Colonic mucosa (tissue), 4 donors: ENCODE data around the gene TBC1D16. TPM values are rescaled to one million over a fixed set of nuclear protein-coding genes. Genes with fewer than 3 reads are reported as not detected.

Experiments used
- DNase-seq: peaks from one replicate; pipeline ENCODE4 v3.0.0-alpha.2; 2020
- H3K27ac ChIP-seq: fragments of 200-600 bp; one replicate; pipeline ENCODE4 v1.8.0; 2021
- H3K27me3 ChIP-seq: fragments of 200-600 bp; one replicate; pipeline ENCODE4 v1.8.0; 2021
- H3K36me3 ChIP-seq: fragments of 200-600 bp; one replicate; pipeline ENCODE4 v1.8.0; 2021
- H3K4me1 ChIP-seq: fragments of 200-600 bp; one replicate; pipeline ENCODE4 v1.8.0; 2021; ENCODE audit warnings: mild to moderate bottlenecking
- H3K4me3 ChIP-seq: fragments of 200-600 bp; one replicate; pipeline ENCODE4 v1.8.0; 2021
- H3K9ac ChIP-seq, 2 donors: one replicate each; pipeline ENCODE4 v1.7.0; 2013; ENCODE audit warnings: control low read depth in 2 of 2, low read depth in 2 of 2, low read length in 2 of 2
- H3K9me3 ChIP-seq: fragments of 200-600 bp; one replicate; pipeline ENCODE4 v1.8.0; 2021
- intact Hi-C: fragments of 100-400 bp; cut with DNase I; formaldehyde crosslinking; loops from one replicate; pipeline ENCODE4 v1.14.1; 2022
- total RNA-seq, 2 donors: library from RNA; stranded (reverse); fragmentation: NEBNext Ultra II Directional in 1 of 2; extraction: Animal tissue kit (Norgen Biotek cat#: 25700) in 1 of 2; gene quantifications; one replicate each; pipeline ENCODE4 v1.2.1, GENCODE V29; 2021
- TF ChIP-seq, protein P1 (sequence below): fragments of 200-600 bp; IDR thresholded peaks from one replicate; pipeline ENCODE4 v1.8.0; 2022; ENCODE audit warnings: antibody characterized with exemption, mild to moderate bottlenecking
- donor health status: healthy.
- donor health status: DM: no; HTN: no; CAD: no.
- donor health status: DM: no; HTN: no; CAD: no.

The TBC1D16 gene
- total RNA-seq, 2 donors from 2014 or later, result 14.4 to 19.8 TPM

DNA sequence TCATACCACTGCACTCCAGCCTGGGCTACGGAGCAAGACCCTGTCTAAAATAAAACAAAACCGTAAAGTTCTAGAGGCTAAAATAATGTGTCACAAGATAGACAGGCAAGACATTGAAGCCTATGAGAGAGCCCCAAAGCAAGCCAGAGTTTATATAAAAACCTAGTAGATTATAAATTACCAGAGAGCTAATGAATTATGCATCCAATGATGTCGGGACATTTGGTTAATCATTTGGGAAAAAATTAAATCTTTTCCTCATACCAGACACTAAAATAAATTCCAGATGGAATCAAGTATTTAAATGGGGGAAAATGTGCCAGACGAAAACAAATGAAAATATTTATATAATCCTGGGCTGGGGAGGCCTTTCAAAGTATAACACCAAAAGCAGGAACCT is 25.0 kb upstream of the TBC1D16 start:
- intact Hi-C loops, result no loop called here
- Histone ChIP-seq H3K4me1 (no peaks in the 10 kb centered on the region), H3K27me3 (no peaks in the 10 kb centered on the region), H3K9me3 (no peaks in the 10 kb centered on the region), H3K36me3 (no peaks in the 10 kb centered on the region), H3K4me3 (no peak overlapping the region), H3K27ac (no peak overlapping the region), H3K9ac (no peak overlapping the region)
- TF ChIP-seq, protein P1, sequence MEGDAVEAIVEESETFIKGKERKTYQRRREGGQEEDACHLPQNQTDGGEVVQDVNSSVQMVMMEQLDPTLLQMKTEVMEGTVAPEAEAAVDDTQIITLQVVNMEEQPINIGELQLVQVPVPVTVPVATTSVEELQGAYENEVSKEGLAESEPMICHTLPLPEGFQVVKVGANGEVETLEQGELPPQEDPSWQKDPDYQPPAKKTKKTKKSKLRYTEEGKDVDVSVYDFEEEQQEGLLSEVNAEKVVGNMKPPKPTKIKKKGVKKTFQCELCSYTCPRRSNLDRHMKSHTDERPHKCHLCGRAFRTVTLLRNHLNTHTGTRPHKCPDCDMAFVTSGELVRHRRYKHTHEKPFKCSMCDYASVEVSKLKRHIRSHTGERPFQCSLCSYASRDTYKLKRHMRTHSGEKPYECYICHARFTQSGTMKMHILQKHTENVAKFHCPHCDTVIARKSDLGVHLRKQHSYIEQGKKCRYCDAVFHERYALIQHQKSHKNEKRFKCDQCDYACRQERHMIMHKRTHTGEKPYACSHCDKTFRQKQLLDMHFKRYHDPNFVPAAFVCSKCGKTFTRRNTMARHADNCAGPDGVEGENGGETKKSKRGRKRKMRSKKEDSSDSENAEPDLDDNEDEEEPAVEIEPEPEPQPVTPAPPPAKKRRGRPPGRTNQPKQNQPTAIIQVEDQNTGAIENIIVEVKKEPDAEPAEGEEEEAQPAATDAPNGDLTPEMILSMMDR, result no peak
- no peak for DNase-seq

DNA sequence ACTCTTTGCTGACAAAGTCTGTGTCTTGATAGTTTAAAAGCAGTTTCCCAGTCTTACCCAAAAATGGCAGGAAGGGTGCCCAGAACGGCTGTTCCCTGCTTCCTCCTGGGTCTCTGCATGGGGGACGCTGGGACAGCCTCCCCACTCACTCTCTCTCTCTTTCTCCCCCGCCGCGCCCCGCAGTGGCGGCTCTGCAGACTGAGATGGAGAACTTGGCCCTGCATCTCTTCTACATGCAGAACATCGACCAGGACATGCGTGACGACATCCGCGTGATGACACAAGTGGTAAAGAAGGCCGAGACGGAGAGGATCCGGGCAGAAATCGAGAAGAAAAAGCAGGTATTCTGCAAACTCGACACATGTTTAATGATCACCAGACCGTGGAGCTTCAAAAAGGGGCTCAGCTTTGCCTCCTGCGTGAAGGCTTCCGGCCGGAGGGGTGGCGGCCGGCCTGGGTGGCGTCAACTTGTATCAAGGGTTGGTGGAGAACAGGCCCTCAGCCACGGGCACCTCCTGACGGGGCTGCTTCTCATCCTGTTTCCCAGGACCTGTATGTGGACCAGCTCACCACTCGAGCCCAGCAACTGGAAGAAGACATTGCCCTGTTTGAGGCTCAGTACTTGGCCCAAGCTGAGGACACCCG is 22.8 kb upstream of the TBC1D16 start:
- TF ChIP-seq, protein P1, result no peak
- no peaks in the 10 kb centered on the region for H3K9me3 ChIP-seq
- H3K27me3 ChIP-seq, result no peaks in the 10 kb centered on the region
- intact Hi-C loops, result no loop called here
- no peak overlapping the region for H3K4me3 ChIP-seq
- H3K4me1 ChIP-seq, result no peaks in the 10 kb centered on the region
- no peak overlapping the region for H3K27ac ChIP-seq
- DNase-seq, result no peak
- H3K9ac ChIP-seq, result no peak overlapping the region
- no peaks in the 10 kb centered on the region for H3K36me3 ChIP-seq

DNA sequence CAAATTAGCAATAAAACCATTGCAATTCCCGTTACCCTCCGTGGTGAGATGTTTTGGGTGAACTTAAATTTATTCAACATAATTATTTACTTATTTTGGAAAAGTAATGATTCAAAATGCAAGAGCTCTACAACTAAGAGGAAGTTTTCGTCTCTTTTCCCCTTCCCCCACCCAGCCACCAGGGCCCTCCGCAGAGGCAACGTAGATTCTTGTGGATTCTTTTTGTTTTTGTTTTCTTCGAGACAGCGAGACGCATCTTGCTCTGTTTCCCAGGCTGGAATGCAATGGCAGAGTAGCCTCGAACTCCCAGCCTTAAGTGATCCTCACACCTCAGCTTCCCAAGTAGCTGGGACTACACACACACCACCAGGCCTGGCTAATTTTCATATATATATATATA is 19.9 kb upstream of the TBC1D16 start:
- Histone ChIP-seq H3K4me1 (no peaks in the 10 kb centered on the region), H3K36me3 (no peaks in the 10 kb centered on the region), H3K9ac (no peak overlapping the region), H3K27me3 (no peaks in the 10 kb centered on the region), H3K9me3 (no peaks in the 10 kb centered on the region), H3K27ac (no peak overlapping the region), H3K4me3 (no peak overlapping the region)
- DNase-seq, result no peak
- intact Hi-C loops, result no loop called here
- TF ChIP-seq, protein P1, result no peak

DNA sequence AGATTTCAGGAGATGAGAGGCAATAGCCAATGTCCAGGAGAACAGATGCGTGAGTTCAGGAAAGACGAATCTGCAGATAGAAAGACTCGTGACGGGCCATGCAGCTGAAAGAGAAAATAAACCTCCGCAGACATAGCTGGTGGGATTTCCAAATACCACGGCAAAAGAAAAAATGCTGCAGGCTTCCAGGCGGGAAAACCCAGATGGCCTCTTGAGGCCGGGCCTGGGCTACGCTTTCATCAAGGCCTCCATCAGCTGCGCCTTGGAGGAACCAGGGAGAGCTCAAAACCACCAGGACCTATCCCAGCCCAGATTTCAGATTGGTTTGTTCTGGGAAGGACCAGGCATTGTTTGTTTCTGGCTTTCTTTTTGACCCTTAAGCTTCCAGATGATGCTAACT is 17.4 kb upstream of the TBC1D16 start:
- H3K9me3 ChIP-seq, result no peaks in the 10 kb centered on the region
- intact Hi-C loops, result no loop called here
- no peaks in the 10 kb centered on the region for H3K36me3 ChIP-seq
- DNase-seq, result no peak
- H3K4me3 ChIP-seq, result no peak overlapping the region
- H3K27me3 ChIP-seq, result no peaks in the 10 kb centered on the region
- H3K4me1 ChIP-seq, result no peaks in the 10 kb centered on the region
- no peak overlapping the region for H3K27ac ChIP-seq
- no peak overlapping the region for H3K9ac ChIP-seq
- TF ChIP-seq, protein P1, result no peak

DNA sequence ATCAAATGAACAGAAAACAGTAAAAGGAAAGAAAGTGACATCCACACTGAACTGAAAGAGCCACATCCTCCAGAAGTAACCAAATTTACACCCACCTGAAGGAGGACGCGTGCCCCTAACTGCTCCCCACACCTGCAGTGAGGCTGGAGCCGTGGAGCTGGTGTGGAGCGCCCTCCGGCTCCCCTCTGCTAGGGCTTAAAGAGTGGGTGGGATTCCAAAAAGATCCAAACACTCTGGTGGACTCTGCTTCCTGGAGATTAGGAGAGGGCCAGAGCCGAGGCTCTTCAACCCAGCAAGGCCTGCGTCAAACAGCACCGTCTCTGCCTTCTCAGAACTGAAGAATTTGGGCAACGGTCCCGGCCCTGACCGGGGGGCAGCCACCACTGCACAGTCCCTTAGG is 16.0 kb upstream of the TBC1D16 start:
- Histone ChIP-seq H3K36me3 (no peaks in the 10 kb centered on the region), H3K9ac (no peak overlapping the region), H3K27me3 (no peaks in the 10 kb centered on the region), H3K4me3 (no peak overlapping the region), H3K9me3 (no peaks in the 10 kb centered on the region), H3K27ac (no peak overlapping the region), H3K4me1 (no peaks in the 10 kb centered on the region)
- DNase-seq, result no peak
- TF ChIP-seq, protein P1, result no peak
- intact Hi-C loops, result no loop called here
